SH-SY5Y (cell line): Measurements from ENCODE around the gene SLC9A1.

Experiments
- GATA2 ChIP-seq: IDR thresholded peaks from 2 replicates; pipeline ENCODE4 v1.6.1; 2011; ENCODE audit warnings: mild to moderate bottlenecking, low read depth, low read length
- GATA3 ChIP-seq: IDR thresholded peaks from 2 replicates; pipeline ENCODE4 v1.6.1; 2011; ENCODE audit warnings: low read depth, mild to moderate bottlenecking, low read length, moderate library complexity

DNA sequence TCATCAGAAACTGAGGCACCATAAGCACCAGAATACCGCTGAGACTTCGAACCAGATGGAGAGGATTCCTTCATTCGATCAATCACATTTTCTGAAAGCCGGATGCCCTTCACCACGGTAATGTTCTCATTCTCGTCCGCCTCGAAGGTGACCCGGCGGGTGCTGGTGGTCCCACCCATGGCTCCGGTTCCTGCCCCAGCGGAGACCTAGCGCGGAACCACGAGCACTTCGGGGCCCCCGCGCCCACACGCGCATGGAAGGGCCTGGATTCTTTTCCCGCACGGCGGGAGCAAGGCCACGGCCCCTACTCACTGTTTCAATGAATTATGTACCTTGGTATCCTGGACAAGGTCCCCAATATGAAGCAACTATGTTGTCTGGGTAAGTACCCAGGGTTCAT lies 46.4 kb upstream of the SLC9A1 start:
- TF ChIP-seq GATA2 (no peak), GATA3 (no peak)
